ENCODE results near the gene E4F1. TPM values are rescaled to one million over a fixed set of nuclear protein-coding genes. Genes with fewer than 3 reads are reported as not detected.

E4F1 gene
- total RNA-seq, 1 donor from 2014 or later, result 12.5 TPM

GRCh38 chr16:2188395-2188794, 35.0 kb upstream of the E4F1 start:
- no peaks in the 10 kb centered on the region for H3K4me1 ChIP-seq (ENCODE audit: control insufficient read depth in 3 of 3, insufficient read depth in 3 of 3, low read length in 3 of 3)
- H3K4me3 ChIP-seq (ENCODE audit: low read length in 3 of 3), result no peak overlapping the region
- H3K9ac ChIP-seq (ENCODE audit: low read depth in 1 of 3, low read length in 3 of 3), result no peak overlapping the region
- H3K36me3 ChIP-seq (ENCODE audit: control insufficient read depth in 3 of 3, insufficient read depth in 3 of 3, low read length in 3 of 3), result no peaks in the 10 kb centered on the region
- H3K27ac ChIP-seq (ENCODE audit: low read depth, low read length), result no peak overlapping the region
- peaks cover 0 to 2% (median 1%) of the 10 kb centered on the region in 3 donors for H3K27me3 ChIP-seq (ENCODE audit: control insufficient read depth in 3 of 3, insufficient read depth in 3 of 3, low read length in 3 of 3)
- H3K9me3 ChIP-seq (ENCODE audit: control insufficient read depth in 3 of 3, low read length in 3 of 3), result no peaks in the 10 kb centered on the region

GRCh38 chr16:2189252-2189893, 34.0 kb upstream of the E4F1 start:
- Histone ChIP-seq H3K4me1 (ENCODE audit: control insufficient read depth in 3 of 3, insufficient read depth in 3 of 3, low read length in 3 of 3) (no peaks in the 10 kb centered on the region), H3K27ac (ENCODE audit: low read depth, low read length) (no peak overlapping the region), H3K36me3 (ENCODE audit: control insufficient read depth in 3 of 3, insufficient read depth in 3 of 3, low read length in 3 of 3) (no peaks in the 10 kb centered on the region), H3K27me3 (ENCODE audit: control insufficient read depth in 3 of 3, insufficient read depth in 3 of 3, low read length in 3 of 3) (peaks cover 9 to 11% (median 11%) of the 10 kb centered on the region in 3 donors), H3K9me3 (ENCODE audit: control insufficient read depth in 3 of 3, low read length in 3 of 3) (no peaks in the 10 kb centered on the region), H3K4me3 (ENCODE audit: low read length in 3 of 3) (no peak overlapping the region), H3K9ac (ENCODE audit: low read depth in 1 of 3, low read length in 3 of 3) (no peak overlapping the region)

- Histone ChIP-seq H3K36me3 (ENCODE audit: control insufficient read depth in 3 of 3, insufficient read depth in 3 of 3, low read length in 3 of 3) (no peaks in the 10 kb centered on the region), H3K4me1 (ENCODE audit: control insufficient read depth in 3 of 3, insufficient read depth in 3 of 3, low read length in 3 of 3) (peaks cover 0 to 4% (median under 1%) of the 10 kb centered on the region in 3 donors), H3K9ac (ENCODE audit: low read depth in 1 of 3, low read length in 3 of 3) (no peak overlapping the region), H3K27me3 (ENCODE audit: control insufficient read depth in 3 of 3, insufficient read depth in 3 of 3, low read length in 3 of 3) (peaks cover 16 to 19% (median 18%) of the 10 kb centered on the region in 3 donors), H3K27ac (ENCODE audit: low read depth, low read length) (no peak overlapping the region), H3K9me3 (ENCODE audit: control insufficient read depth in 3 of 3, low read length in 3 of 3) (no peaks in the 10 kb centered on the region), H3K4me3 (ENCODE audit: low read length in 3 of 3) (no peak overlapping the region)
Observed at GRCh38 chr16:2190002-2190658, 33.3 kb upstream of the E4F1 start.

- no peak overlapping the region for H3K27ac ChIP-seq (ENCODE audit: low read depth, low read length)
- peaks cover 0 to 11% (median 5%) of the 10 kb centered on the region in 3 donors for H3K4me1 ChIP-seq (ENCODE audit: control insufficient read depth in 3 of 3, insufficient read depth in 3 of 3, low read length in 3 of 3)
Observed at GRCh38 chr16:2190659-2191445, 32.5 kb upstream of the E4F1 start.

GRCh38 chr16:2191446-2191706, 32.0 kb upstream of the E4F1 start:
- Histone ChIP-seq H3K27me3 (ENCODE audit: control insufficient read depth in 3 of 3, insufficient read depth in 3 of 3, low read length in 3 of 3) (peaks cover 24 to 27% (median 25%) of the 10 kb centered on the region in 3 donors), H3K27ac (ENCODE audit: low read depth, low read length) (no peak overlapping the region), H3K4me1 (ENCODE audit: control insufficient read depth in 3 of 3, insufficient read depth in 3 of 3, low read length in 3 of 3) (peaks cover 0 to 11% (median 5%) of the 10 kb centered on the region in 3 donors), H3K36me3 (ENCODE audit: control insufficient read depth in 3 of 3, insufficient read depth in 3 of 3, low read length in 3 of 3) (no peaks in the 10 kb centered on the region), H3K9ac (ENCODE audit: low read depth in 1 of 3, low read length in 3 of 3) (no peak overlapping the region), H3K9me3 (ENCODE audit: control insufficient read depth in 3 of 3, low read length in 3 of 3) (no peaks in the 10 kb centered on the region), H3K4me3 (ENCODE audit: low read length in 3 of 3) (no peak overlapping the region)

More at GRCh38 chr16:2190659-2191445, 32.5 kb upstream of the E4F1 start:
- no peak overlapping the region for H3K9ac ChIP-seq (ENCODE audit: low read depth in 1 of 3, low read length in 3 of 3)
- peaks cover 24 to 26% (median 24%) of the 10 kb centered on the region in 3 donors for H3K27me3 ChIP-seq (ENCODE audit: control insufficient read depth in 3 of 3, insufficient read depth in 3 of 3, low read length in 3 of 3)
- H3K36me3 ChIP-seq (ENCODE audit: control insufficient read depth in 3 of 3, insufficient read depth in 3 of 3, low read length in 3 of 3), result no peaks in the 10 kb centered on the region
- H3K4me3 ChIP-seq (ENCODE audit: low read length in 3 of 3), result no peak overlapping the region
- H3K9me3 ChIP-seq (ENCODE audit: control insufficient read depth in 3 of 3, low read length in 3 of 3), result no peaks in the 10 kb centered on the region

GRCh38 chr16:2194166-2194834, 29.1 kb upstream of the E4F1 start:
- Histone ChIP-seq H3K9ac (ENCODE audit: low read depth in 1 of 3, low read length in 3 of 3) (no peak overlapping the region), H3K27ac (ENCODE audit: low read depth, low read length) (no peak overlapping the region), H3K27me3 (ENCODE audit: control insufficient read depth in 3 of 3, insufficient read depth in 3 of 3, low read length in 3 of 3) (peaks cover 38 to 41% (median 39%) of the 10 kb centered on the region in 3 donors), H3K4me1 (ENCODE audit: control insufficient read depth in 3 of 3, insufficient read depth in 3 of 3, low read length in 3 of 3) (peaks cover 0 to 11% (median 5%) of the 10 kb centered on the region in 3 donors), H3K36me3 (ENCODE audit: control insufficient read depth in 3 of 3, insufficient read depth in 3 of 3, low read length in 3 of 3) (no peaks in the 10 kb centered on the region), H3K9me3 (ENCODE audit: control insufficient read depth in 3 of 3, low read length in 3 of 3) (no peaks in the 10 kb centered on the region), H3K4me3 (ENCODE audit: low read length in 3 of 3) (no peak overlapping the region)

GRCh38 chr16:2194852-2195321, 28.5 kb upstream of the E4F1 start:
- no peak overlapping the region for H3K4me3 ChIP-seq (ENCODE audit: low read length in 3 of 3)

GRCh38 chr16:2195322-2196161, 27.8 kb upstream of the E4F1 start:
- Histone ChIP-seq H3K4me1 (ENCODE audit: control insufficient read depth in 3 of 3, insufficient read depth in 3 of 3, low read length in 3 of 3) (peaks cover 0 to 11% (median 5%) of the 10 kb centered on the region in 3 donors), H3K9me3 (ENCODE audit: control insufficient read depth in 3 of 3, low read length in 3 of 3) (no peaks in the 10 kb centered on the region), H3K36me3 (ENCODE audit: control insufficient read depth in 3 of 3, insufficient read depth in 3 of 3, low read length in 3 of 3) (no peaks in the 10 kb centered on the region), H3K27ac (ENCODE audit: low read depth, low read length) (no peak overlapping the region), H3K9ac (ENCODE audit: low read depth in 1 of 3, low read length in 3 of 3) (peak overlapping the region in 1 of 3 donors; percentile 16), H3K4me3 (ENCODE audit: low read length in 3 of 3) (no peak overlapping the region), H3K27me3 (ENCODE audit: control insufficient read depth in 3 of 3, insufficient read depth in 3 of 3, low read length in 3 of 3) (peaks cover 38 to 41% (median 41%) of the 10 kb centered on the region in 3 donors)

More at GRCh38 chr16:2194852-2195321, 28.5 kb upstream of the E4F1 start:
- Histone ChIP-seq H3K27me3 (ENCODE audit: control insufficient read depth in 3 of 3, insufficient read depth in 3 of 3, low read length in 3 of 3) (peaks cover 38 to 41% (median 41%) of the 10 kb centered on the region in 3 donors), H3K9ac (ENCODE audit: low read depth in 1 of 3, low read length in 3 of 3) (peak overlapping the region in 1 of 3 donors; percentile 16), H3K9me3 (ENCODE audit: control insufficient read depth in 3 of 3, low read length in 3 of 3) (no peaks in the 10 kb centered on the region), H3K27ac (ENCODE audit: low read depth, low read length) (no peak overlapping the region), H3K36me3 (ENCODE audit: control insufficient read depth in 3 of 3, insufficient read depth in 3 of 3, low read length in 3 of 3) (no peaks in the 10 kb centered on the region), H3K4me1 (ENCODE audit: control insufficient read depth in 3 of 3, insufficient read depth in 3 of 3, low read length in 3 of 3) (peaks cover 0 to 11% (median 5%) of the 10 kb centered on the region in 3 donors)
